SK-N-SH treated with all-trans-retinoic acid at 6 μM for 48 hours (cell line): ENCODE measurements around the gene SUN5.

Source experiments
- ATAC-seq: fragments of 200-7000 bp; cut with Tn5 transposase; 3 replicates; pipeline ENCODE4 v1.9.1; 2020; ENCODE audit warnings: mild to moderate bottlenecking, moderate library complexity
- ARNTL ChIP-seq: fragments of 450-650 bp; formaldehyde crosslinking; IDR thresholded peaks from 2 replicates; pipeline ENCODE4 v1.5.0; 2020; ENCODE audit warnings: low read depth, mild to moderate bottlenecking, moderate library complexity, borderline replicate concordance
- BACH2 ChIP-seq: fragments of 250-450 bp; sonication (Bioruptor Pico); IDR thresholded peaks from 2 replicates; pipeline ENCODE4 v1.9.0; 2021; ENCODE audit warnings: mild to moderate bottlenecking, borderline replicate concordance
- CSDC2 ChIP-seq: fragments of 250-450 bp; sonication (Bioruptor Pico); IDR thresholded peaks from 2 replicates; pipeline ENCODE4 v1.5.0; 2020; ENCODE audit warnings: mild to moderate bottlenecking, moderate library complexity
- ESRRG ChIP-seq: fragments of 250-450 bp; sonication (Bioruptor Pico); IDR thresholded peaks from 2 replicates; pipeline ENCODE4 v1.6.1; 2021; ENCODE audit warnings: mild to moderate bottlenecking
- GLIS3 ChIP-seq: fragments of 250-450 bp; sonication (Bioruptor Pico); IDR thresholded peaks from 2 replicates; pipeline ENCODE4 v1.5.0; 2020; ENCODE audit warnings: mild to moderate bottlenecking, moderate library complexity
- ISL1 ChIP-seq: fragments of 250-450 bp; sonication (Bioruptor Pico); IDR thresholded peaks from 2 replicates; pipeline ENCODE4 v2.1.2; 2022; ENCODE audit warnings: mild to moderate bottlenecking, moderate library complexity
- OSR1 ChIP-seq: fragments of 250-450 bp; sonication (Bioruptor Pico); IDR thresholded peaks from 2 replicates; pipeline ENCODE4 v1.8.0; 2022; ENCODE audit warnings: moderate library complexity, mild to moderate bottlenecking, inconsistent platforms
- PPARA ChIP-seq: fragments of 250-450 bp; sonication (Bioruptor Pico); IDR thresholded peaks from 2 replicates; pipeline ENCODE4 v1.5.0; 2020; ENCODE audit warnings: mild to moderate bottlenecking, borderline replicate concordance
- RARB ChIP-seq: fragments of 250-450 bp; sonication (Bioruptor Pico); IDR thresholded peaks from 2 replicates; pipeline ENCODE4 v1.8.0; 2021; ENCODE audit warnings: mild to moderate bottlenecking, moderate library complexity
- TCF4 ChIP-seq: fragments of 250-450 bp; sonication (Bioruptor Pico); IDR thresholded peaks from 2 replicates; pipeline ENCODE4 v1.8.0; 2021; ENCODE audit warnings: mild to moderate bottlenecking, moderate library complexity, borderline replicate concordance
- TOX ChIP-seq: fragments of 250-450 bp; sonication (Bioruptor Pico); IDR thresholded peaks from 2 replicates; pipeline ENCODE4 v1.8.0; 2021; ENCODE audit warnings: mild to moderate bottlenecking, moderate library complexity, borderline replicate concordance
- ZC3H10 ChIP-seq: fragments of 250-450 bp; sonication (Bioruptor Pico); IDR thresholded peaks from 2 replicates; pipeline ENCODE4 v1.5.1; 2021; ENCODE audit warnings: mild to moderate bottlenecking, moderate library complexity
- ZFP3 ChIP-seq: fragments of 250-450 bp; sonication (Bioruptor Pico); IDR thresholded peaks from 2 replicates; pipeline ENCODE4 v1.5.0; 2020; ENCODE audit warnings: mild to moderate bottlenecking, moderate library complexity
- ZFP30 ChIP-seq: fragments of 450-650 bp; formaldehyde crosslinking; IDR thresholded peaks from 2 replicates; pipeline ENCODE4 v1.5.0; 2022; ENCODE audit warnings: mild to moderate bottlenecking, moderate library complexity
- ZNF565 ChIP-seq: fragments of 450-650 bp; formaldehyde crosslinking; conservative IDR thresholded peaks from 2 replicates; pipeline ENCODE4 v1.5.0; 2020; ENCODE audit warnings: low read depth, mild to moderate bottlenecking, moderate library complexity
- ZNF70 ChIP-seq: fragments of 450-650 bp; formaldehyde crosslinking; IDR thresholded peaks from 2 replicates; pipeline ENCODE4 v1.5.0; 2020; ENCODE audit warnings: mild to moderate bottlenecking, moderate library complexity
- ZNF8 ChIP-seq: fragments of 450-650 bp; formaldehyde crosslinking; IDR thresholded peaks from 2 replicates; pipeline ENCODE4 v1.5.0; 2020; ENCODE audit warnings: mild to moderate bottlenecking, moderate library complexity
- TF ChIP-seq, protein P1 (sequence below): fragments of 250-450 bp; sonication (Bioruptor Pico); IDR thresholded peaks from 2 replicates; pipeline ENCODE4 v1.5.1; 2021; ENCODE audit warnings: mild to moderate bottlenecking, moderate library complexity
- TF ChIP-seq, protein P2 (sequence below): fragments of 250-450 bp; sonication (Bioruptor Pico); IDR thresholded peaks from 2 replicates; pipeline ENCODE4 v1.8.0; 2020; ENCODE audit warnings: mild to moderate bottlenecking, moderate library complexity, borderline replicate concordance
- TF ChIP-seq, protein P3 (sequence below): fragments of 250-450 bp; sonication (Bioruptor Pico); IDR thresholded peaks from 2 replicates; pipeline ENCODE4 v1.5.1; 2020; ENCODE audit warnings: low read depth, mild to moderate bottlenecking, moderate library complexity
- TF ChIP-seq, protein P4 (sequence below): fragments of 250-450 bp; sonication (Bioruptor Pico); IDR thresholded peaks from 2 replicates; pipeline ENCODE4 v1.8.0; 2021; ENCODE audit warnings: low read depth, mild to moderate bottlenecking, moderate library complexity, borderline replicate concordance

The SUN5 gene

DNA sequence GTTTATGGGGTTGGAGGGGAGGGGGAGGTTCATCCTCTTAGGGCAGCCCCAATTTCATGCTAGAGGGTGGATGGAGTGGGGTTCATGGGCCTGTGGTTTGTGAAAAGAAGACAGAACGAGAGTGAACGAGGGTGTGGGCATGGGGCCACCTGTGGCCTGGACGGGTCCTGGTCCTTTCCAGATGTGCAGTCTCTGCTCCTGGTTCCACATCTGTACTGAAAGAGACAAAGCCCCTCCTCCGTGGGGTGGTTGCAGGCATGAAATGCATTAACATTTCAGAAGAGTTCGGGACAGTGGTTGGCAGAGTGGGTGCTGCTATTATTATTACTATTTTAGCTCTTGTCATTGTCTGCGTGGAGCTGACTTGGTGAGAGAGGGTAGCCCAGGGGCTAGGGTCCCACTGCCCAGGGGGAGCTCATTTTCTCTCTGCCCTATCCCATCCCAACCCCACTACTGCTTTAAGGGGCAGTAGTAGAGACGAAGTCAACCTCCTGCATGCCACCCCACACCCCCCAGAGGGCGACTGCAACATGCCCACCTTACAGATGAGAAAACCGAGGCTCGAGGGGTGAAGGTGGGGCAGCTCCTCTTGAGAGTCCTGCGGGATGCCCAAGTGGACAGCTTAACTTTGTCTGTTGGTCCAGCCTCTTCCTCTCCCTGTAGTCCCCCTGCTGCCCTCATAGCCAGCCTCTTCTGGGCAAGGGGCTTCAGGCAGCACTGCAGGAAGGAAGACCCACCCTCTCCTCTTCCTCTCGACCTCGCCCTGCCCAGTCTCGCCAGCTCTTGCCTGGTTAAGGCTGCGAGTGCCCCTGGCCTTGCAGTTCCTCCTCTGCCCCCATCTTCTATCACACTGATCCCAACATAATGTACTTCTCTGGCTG lies 11.7 kb upstream of the SUN5 start:
- TF ChIP-seq OSR1 (CRISPR knock-in tag) (no peak), CSDC2 (CRISPR knock-in tag) (no peak), ZNF8 (CRISPR knock-in tag) (no peak), ZFP30 (CRISPR knock-in tag) (no peak), ZC3H10 (CRISPR knock-in tag) (no peak), ZNF565 (CRISPR knock-in tag) (no peak), PPARA (CRISPR knock-in tag) (no peak), RARB (CRISPR knock-in tag) (no peak), TOX (CRISPR knock-in tag) (no peak), ARNTL (CRISPR knock-in tag) (no peak), ESRRG (CRISPR knock-in tag) (no peak), TCF4 (CRISPR knock-in tag) (no peak)
- TF ChIP-seq, protein P1, sequence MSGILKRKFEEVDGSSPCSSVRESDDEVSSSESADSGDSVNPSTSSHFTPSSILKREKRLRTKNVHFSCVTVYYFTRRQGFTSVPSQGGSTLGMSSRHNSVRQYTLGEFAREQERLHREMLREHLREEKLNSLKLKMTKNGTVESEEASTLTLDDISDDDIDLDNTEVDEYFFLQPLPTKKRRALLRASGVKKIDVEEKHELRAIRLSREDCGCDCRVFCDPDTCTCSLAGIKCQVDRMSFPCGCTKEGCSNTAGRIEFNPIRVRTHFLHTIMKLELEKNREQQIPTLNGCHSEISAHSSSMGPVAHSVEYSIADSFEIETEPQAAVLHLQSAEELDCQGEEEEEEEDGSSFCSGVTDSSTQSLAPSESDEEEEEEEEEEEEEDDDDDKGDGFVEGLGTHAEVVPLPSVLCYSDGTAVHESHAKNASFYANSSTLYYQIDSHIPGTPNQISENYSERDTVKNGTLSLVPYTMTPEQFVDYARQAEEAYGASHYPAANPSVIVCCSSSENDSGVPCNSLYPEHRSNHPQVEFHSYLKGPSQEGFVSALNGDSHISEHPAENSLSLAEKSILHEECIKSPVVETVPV (CRISPR knock-in tag) = no peak
- TF ChIP-seq, all 23 proteins: peak for 0
- ATAC-seq = no peak

DNA sequence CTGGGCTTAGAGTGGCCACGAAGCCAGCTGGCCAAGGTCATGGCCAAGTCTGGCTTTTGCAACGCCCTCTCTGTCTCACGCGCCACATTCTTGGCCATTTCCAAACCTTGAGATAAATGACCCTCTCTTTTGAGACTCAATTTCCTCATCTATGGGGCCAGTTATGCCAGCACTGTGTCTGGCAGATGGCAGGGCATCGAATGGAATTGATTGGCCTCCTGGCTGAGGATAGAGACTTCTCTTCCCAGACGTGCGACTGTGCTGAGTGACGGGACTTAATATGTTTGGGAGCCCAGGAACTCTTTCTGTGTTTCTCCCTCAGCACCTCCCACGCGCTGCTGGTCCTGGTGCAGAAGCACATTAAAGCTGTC lies 10.9 kb upstream of the SUN5 start:
- no peak for ATAC-seq
- TF ChIP-seq PPARA (CRISPR knock-in tag) (no peak), GLIS3 (CRISPR knock-in tag) (no peak), ZC3H10 (CRISPR knock-in tag) (no peak), ZFP3 (CRISPR knock-in tag) (no peak), BACH2 (no peak), CSDC2 (CRISPR knock-in tag) (no peak), TCF4 (CRISPR knock-in tag) (no peak), ARNTL (CRISPR knock-in tag) (no peak), ZNF8 (CRISPR knock-in tag) (no peak), ZNF565 (CRISPR knock-in tag) (no peak), ISL1 (CRISPR knock-in tag) (no peak), TOX (CRISPR knock-in tag) (no peak), RARB (CRISPR knock-in tag) (no peak), ZFP30 (CRISPR knock-in tag) (no peak), ESRRG (CRISPR knock-in tag) (no peak), ZNF70 (no peak)
- TF ChIP-seq, protein P1 (CRISPR knock-in tag) = no peak
- TF ChIP-seq, protein P2, sequence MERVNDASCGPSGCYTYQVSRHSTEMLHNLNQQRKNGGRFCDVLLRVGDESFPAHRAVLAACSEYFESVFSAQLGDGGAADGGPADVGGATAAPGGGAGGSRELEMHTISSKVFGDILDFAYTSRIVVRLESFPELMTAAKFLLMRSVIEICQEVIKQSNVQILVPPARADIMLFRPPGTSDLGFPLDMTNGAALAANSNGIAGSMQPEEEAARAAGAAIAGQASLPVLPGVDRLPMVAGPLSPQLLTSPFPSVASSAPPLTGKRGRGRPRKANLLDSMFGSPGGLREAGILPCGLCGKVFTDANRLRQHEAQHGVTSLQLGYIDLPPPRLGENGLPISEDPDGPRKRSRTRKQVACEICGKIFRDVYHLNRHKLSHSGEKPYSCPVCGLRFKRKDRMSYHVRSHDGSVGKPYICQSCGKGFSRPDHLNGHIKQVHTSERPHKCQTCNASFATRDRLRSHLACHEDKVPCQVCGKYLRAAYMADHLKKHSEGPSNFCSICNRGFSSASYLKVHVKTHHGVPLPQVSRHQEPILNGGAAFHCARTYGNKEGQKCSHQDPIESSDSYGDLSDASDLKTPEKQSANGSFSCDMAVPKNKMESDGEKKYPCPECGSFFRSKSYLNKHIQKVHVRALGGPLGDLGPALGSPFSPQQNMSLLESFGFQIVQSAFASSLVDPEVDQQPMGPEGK = no peak
- TF ChIP-seq, protein P3, sequence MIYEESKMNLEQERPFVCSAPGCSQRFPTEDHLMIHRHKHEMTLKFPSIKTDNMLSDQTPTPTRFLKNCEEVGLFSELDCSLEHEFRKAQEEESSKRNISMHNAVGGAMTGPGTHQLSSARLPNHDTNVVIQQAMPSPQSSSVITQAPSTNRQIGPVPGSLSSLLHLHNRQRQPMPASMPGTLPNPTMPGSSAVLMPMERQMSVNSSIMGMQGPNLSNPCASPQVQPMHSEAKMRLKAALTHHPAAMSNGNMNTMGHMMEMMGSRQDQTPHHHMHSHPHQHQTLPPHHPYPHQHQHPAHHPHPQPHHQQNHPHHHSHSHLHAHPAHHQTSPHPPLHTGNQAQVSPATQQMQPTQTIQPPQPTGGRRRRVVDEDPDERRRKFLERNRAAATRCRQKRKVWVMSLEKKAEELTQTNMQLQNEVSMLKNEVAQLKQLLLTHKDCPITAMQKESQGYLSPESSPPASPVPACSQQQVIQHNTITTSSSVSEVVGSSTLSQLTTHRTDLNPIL (CRISPR knock-in tag) = no peak
- TF ChIP-seq, protein P4, sequence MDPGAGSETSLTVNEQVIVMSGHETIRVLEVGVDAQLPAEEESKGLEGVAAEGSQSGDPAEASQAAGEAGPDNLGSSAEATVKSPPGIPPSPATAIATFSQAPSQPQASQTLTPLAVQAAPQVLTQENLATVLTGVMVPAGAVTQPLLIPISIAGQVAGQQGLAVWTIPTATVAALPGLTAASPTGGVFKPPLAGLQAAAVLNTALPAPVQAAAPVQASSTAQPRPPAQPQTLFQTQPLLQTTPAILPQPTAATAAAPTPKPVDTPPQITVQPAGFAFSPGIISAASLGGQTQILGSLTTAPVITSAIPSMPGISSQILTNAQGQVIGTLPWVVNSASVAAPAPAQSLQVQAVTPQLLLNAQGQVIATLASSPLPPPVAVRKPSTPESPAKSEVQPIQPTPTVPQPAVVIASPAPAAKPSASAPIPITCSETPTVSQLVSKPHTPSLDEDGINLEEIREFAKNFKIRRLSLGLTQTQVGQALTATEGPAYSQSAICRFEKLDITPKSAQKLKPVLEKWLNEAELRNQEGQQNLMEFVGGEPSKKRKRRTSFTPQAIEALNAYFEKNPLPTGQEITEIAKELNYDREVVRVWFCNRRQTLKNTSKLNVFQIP = no peak
- TF ChIP-seq, all 23 proteins: peak for 0
